ENCODE results near the gene RBAK. TPM values are rescaled to one million over a fixed set of nuclear protein-coding genes. Genes with fewer than 3 reads are reported as not detected.

Gene RBAK
- total and polyA plus RNA-seq, 2 donors (not counting 1 experiment from before 2014, with no cell fraction given), result 3.7 to 20.3 TPM

DNA sequence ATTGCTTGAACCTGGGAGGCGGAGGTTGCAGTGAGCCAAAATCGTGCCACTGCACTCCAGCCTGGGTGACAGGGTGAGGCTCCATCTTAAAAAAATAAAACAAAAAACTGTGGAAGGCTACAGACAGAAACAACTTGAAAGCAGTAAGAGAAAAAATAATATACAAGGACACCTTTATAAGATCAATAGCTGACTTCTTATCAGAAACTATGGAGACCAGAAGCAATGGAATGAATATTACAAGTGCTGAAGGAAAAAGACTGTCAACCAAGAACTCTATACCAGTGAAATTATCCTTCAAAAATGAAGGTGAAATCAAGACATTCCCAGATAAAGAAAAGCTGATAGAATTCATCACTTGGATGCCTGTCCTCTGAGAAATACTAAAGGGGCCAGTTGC lies 49.0 kb downstream of the RBAK start:
- Histone ChIP-seq H3K36me3 (replicated peaks in 1 of 2; ENCODE audit: control extremely low read depth in 1 of 2, control insufficient read depth in 1 of 2, extremely low read depth in 1 of 2, insufficient read depth in 2 of 2, low read length in 1 of 2) (no peaks in the 10 kb centered on the region), H3K9me3 (ENCODE audit: control extremely low read depth in 1 of 3, control insufficient read depth in 2 of 3, insufficient read depth in 1 of 3, low read length in 2 of 3) (peaks cover 0 to 35% (median 17%) of the 10 kb centered on the region in 3 donors), H3K27ac (ENCODE audit: low read length in 2 of 2) (no peak overlapping the region), H3K4me1 (ENCODE audit: control insufficient read depth in 2 of 2, insufficient read depth in 2 of 2, low read length in 2 of 2) (no peaks in the 10 kb centered on the region), H3K27me3 (replicated peaks in 1 of 4; ENCODE audit: control extremely low read depth in 1 of 4, control insufficient read depth in 3 of 4, insufficient read depth in 4 of 4, low read length in 3 of 4) (no peaks in the 10 kb centered on the region), H3K9ac (ENCODE audit: low read length) (no peak overlapping the region), H3K4me2 (replicated peaks; ENCODE audit: low read depth, low read length, poor library complexity, severe bottlenecking) (no peak overlapping the region), H2AFZ (ENCODE audit: insufficient read depth, low read depth, low read length, poor library complexity, severe bottlenecking) (no peak overlapping the region), H3K4me3 (ENCODE audit: control extremely low read depth in 1 of 5, extremely low read depth in 1 of 5, insufficient read depth in 1 of 5, low read depth in 2 of 5, low read length in 4 of 5) (no peak overlapping the region), H4K20me1 (ENCODE audit: control insufficient read depth, insufficient read depth, low read length, poor library complexity, severe bottlenecking) (no peaks in the 10 kb centered on the region), H3K79me2 (ENCODE audit: control insufficient read depth, insufficient read depth, low read length) (no peaks in the 10 kb centered on the region)
- intact Hi-C loops (cut with micrococcal nuclease), result no loop called here
- H3K27ac Mint-ChIP-seq, result no peak overlapping the region
- POLR2A ChIA-PET, result no interaction called here
- TF ChIP-seq EZH2 (IDR thresholded peaks at IDR 0.05; ENCODE audit: borderline replicate concordance, insufficient read depth, low read depth, low read length, poor library complexity, severe bottlenecking), result no peak
- TF ChIP-seq, protein P1, sequence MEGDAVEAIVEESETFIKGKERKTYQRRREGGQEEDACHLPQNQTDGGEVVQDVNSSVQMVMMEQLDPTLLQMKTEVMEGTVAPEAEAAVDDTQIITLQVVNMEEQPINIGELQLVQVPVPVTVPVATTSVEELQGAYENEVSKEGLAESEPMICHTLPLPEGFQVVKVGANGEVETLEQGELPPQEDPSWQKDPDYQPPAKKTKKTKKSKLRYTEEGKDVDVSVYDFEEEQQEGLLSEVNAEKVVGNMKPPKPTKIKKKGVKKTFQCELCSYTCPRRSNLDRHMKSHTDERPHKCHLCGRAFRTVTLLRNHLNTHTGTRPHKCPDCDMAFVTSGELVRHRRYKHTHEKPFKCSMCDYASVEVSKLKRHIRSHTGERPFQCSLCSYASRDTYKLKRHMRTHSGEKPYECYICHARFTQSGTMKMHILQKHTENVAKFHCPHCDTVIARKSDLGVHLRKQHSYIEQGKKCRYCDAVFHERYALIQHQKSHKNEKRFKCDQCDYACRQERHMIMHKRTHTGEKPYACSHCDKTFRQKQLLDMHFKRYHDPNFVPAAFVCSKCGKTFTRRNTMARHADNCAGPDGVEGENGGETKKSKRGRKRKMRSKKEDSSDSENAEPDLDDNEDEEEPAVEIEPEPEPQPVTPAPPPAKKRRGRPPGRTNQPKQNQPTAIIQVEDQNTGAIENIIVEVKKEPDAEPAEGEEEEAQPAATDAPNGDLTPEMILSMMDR (IDR thresholded peaks at IDR 0.05), result no peak
- H3K4me3 Mint-ChIP-seq, result no peak overlapping the region
- ATAC-seq (ENCODE audit: low read depth) (no peak), DNase-seq (no peak)
- H3K27me3 Mint-ChIP-seq, result peaks cover 3% of the 10 kb centered on the region
- CTCF ChIA-PET, result interaction anchor here (1.2 kb wide), 1 partner anchor 11 kb away, joined by 3 read pairs; no protein-coding TSS in a partner anchor
- no peaks in the 10 kb centered on the region for H3K4me1 Mint-ChIP-seq
- no CpG with 5 or more reads among the region's 2 CpGs for WGBS (ENCODE audit: insufficient coverage)
- peaks cover 19% of the 10 kb centered on the region for H3K9me3 Mint-ChIP-seq (ENCODE audit: insufficient read depth)

DNA sequence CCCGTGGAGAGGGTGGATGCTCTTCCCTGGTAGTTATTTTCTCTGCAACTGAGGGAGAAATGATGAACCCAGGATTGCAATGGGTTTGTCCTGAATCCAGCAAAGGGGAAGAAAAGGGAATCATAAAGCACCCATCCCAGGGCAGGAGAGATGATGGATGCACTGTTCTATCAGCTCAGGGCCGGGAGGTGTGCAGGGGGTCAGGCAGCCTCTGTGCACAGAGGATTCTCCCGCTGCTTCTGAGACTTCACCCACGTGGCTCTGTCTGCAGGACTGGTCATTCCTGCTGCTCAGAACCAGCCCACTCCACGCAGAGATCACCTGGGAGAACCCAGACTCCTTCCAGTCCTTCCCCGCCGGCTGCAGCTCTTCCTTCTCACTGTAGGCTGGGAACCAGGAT lies 70.7 kb downstream of the RBAK start:
- Histone ChIP-seq H3K27ac (ENCODE audit: low read length in 2 of 2) (no peak overlapping the region), H3K4me3 (ENCODE audit: control extremely low read depth in 1 of 5, extremely low read depth in 1 of 5, insufficient read depth in 1 of 5, low read depth in 2 of 5, low read length in 4 of 5) (no peak overlapping the region), H4K20me1 (ENCODE audit: control insufficient read depth, insufficient read depth, low read length, poor library complexity, severe bottlenecking) (no peaks in the 10 kb centered on the region), H3K9ac (ENCODE audit: low read length) (no peak overlapping the region), H3K36me3 (replicated peaks in 1 of 2; ENCODE audit: control extremely low read depth in 1 of 2, control insufficient read depth in 1 of 2, extremely low read depth in 1 of 2, insufficient read depth in 2 of 2, low read length in 1 of 2) (no peaks in the 10 kb centered on the region), H2AFZ (ENCODE audit: insufficient read depth, low read depth, low read length, poor library complexity, severe bottlenecking) (no peak overlapping the region), H3K4me2 (replicated peaks; ENCODE audit: low read depth, low read length, poor library complexity, severe bottlenecking) (no peak overlapping the region), H3K4me1 (ENCODE audit: control insufficient read depth in 2 of 2, insufficient read depth in 2 of 2, low read length in 2 of 2) (no peaks in the 10 kb centered on the region), H3K9me3 (ENCODE audit: control extremely low read depth in 1 of 3, control insufficient read depth in 2 of 3, insufficient read depth in 1 of 3, low read length in 2 of 3) (peaks cover 0 to 3% (median 0%) of the 10 kb centered on the region in 3 donors), H3K27me3 (replicated peaks in 1 of 4; ENCODE audit: control extremely low read depth in 1 of 4, control insufficient read depth in 3 of 4, insufficient read depth in 4 of 4, low read length in 3 of 4) (no peaks in the 10 kb centered on the region), H3K79me2 (ENCODE audit: control insufficient read depth, insufficient read depth, low read length) (no peaks in the 10 kb centered on the region)
- Mint-ChIP-seq H3K27ac (no peak overlapping the region), H3K4me1 (no peaks in the 10 kb centered on the region), H3K9me3 (ENCODE audit: insufficient read depth) (no peaks in the 10 kb centered on the region), H3K4me3 (no peak overlapping the region), H3K27me3 (peaks cover 25% of the 10 kb centered on the region)
- WGBS (ENCODE audit: insufficient coverage), result 67% methylated on average over 4 of the region's 7 CpGs
- POLR2A ChIA-PET, result no interaction called here
- DNase-seq (no peak), ATAC-seq (ENCODE audit: low read depth) (no peak)
- CTCF ChIA-PET, result no interaction called here
- intact Hi-C loops (cut with micrococcal nuclease), result no loop called here
- TF ChIP-seq EZH2 (IDR thresholded peaks at IDR 0.05; ENCODE audit: borderline replicate concordance, insufficient read depth, low read depth, low read length, poor library complexity, severe bottlenecking), result no peak
- TF ChIP-seq, protein P1 (IDR thresholded peaks at IDR 0.05), result no peak
